ENCODE measurements around the gene CCDC33.

CCDC33 gene

GRCh38 chr15:74334127-74334526 is 98.0 kb downstream of the CCDC33 start:
- Histone ChIP-seq H3K9me2 (replicated peaks; ENCODE audit: insufficient read depth, low read length) (no peaks in the 10 kb centered on the region), H3K4me2 (ENCODE audit: low read depth, low read length) (no peak overlapping the region), H3K4me3 (ENCODE audit: low read length) (no peak overlapping the region), H3K9ac (ENCODE audit: low read length) (no peak overlapping the region), H4K20me1 (ENCODE audit: insufficient read depth, low read length) (no peaks in the 10 kb centered on the region), H3K27ac (ENCODE audit: low read length) (no peak overlapping the region), H3K36me3 (replicated peaks; ENCODE audit: insufficient read depth, low read length) (no peaks in the 10 kb centered on the region), H3K79me2 (ENCODE audit: low read length) (no peaks in the 10 kb centered on the region), H3F3A (ENCODE audit: insufficient read depth, low read length) (no peaks in the 10 kb centered on the region), H3K4me1 (ENCODE audit: low read length) (no peaks in the 10 kb centered on the region), H3K9me3 (replicated peaks; ENCODE audit: insufficient read depth, low read length) (no peaks in the 10 kb centered on the region), H3K27me3 (replicated peaks; ENCODE audit: insufficient read depth, low read length) (peaks cover 65% of the 10 kb centered on the region), H2AFZ (ENCODE audit: low read length) (no peak overlapping the region)
- TF ChIP-seq EZH2phosphoT487 (IDR thresholded peaks at IDR 0.05; ENCODE audit: low read length) (no peak), EZH2 (optimal IDR thresholded peaks at IDR 0.05; ENCODE audit: low read depth, low read length) (no peak), CTCF (IDR thresholded peaks at IDR 0.05; ENCODE audit: low read length) (no peak)
- no peak for DNase-seq

- Histone ChIP-seq H3K27me3 (replicated peaks; ENCODE audit: insufficient read depth, low read length) (peaks cover 62% of the 10 kb centered on the region), H3K27ac (ENCODE audit: low read length) (no peak overlapping the region), H3K9me2 (replicated peaks; ENCODE audit: insufficient read depth, low read length) (no peaks in the 10 kb centered on the region), H3K4me1 (ENCODE audit: low read length) (no peaks in the 10 kb centered on the region), H3K4me3 (ENCODE audit: low read length) (no peak overlapping the region), H3F3A (ENCODE audit: insufficient read depth, low read length) (no peaks in the 10 kb centered on the region), H3K9me3 (replicated peaks; ENCODE audit: insufficient read depth, low read length) (no peaks in the 10 kb centered on the region), H3K36me3 (replicated peaks; ENCODE audit: insufficient read depth, low read length) (no peaks in the 10 kb centered on the region), H3K79me2 (ENCODE audit: low read length) (no peaks in the 10 kb centered on the region), H3K4me2 (ENCODE audit: low read depth, low read length) (no peak overlapping the region), H2AFZ (ENCODE audit: low read length) (no peak overlapping the region), H3K9ac (ENCODE audit: low read length) (no peak overlapping the region), H4K20me1 (ENCODE audit: insufficient read depth, low read length) (no peaks in the 10 kb centered on the region)
- no peak for DNase-seq
- no peak for TF ChIP-seq CTCF (IDR thresholded peaks at IDR 0.05; ENCODE audit: low read length)
- no peak for TF ChIP-seq EZH2phosphoT487 (IDR thresholded peaks at IDR 0.05; ENCODE audit: low read length)
- no peak for TF ChIP-seq EZH2 (optimal IDR thresholded peaks at IDR 0.05; ENCODE audit: low read depth, low read length)
Measured at GRCh38 chr15:74335396-74335795, 99.3 kb downstream of the CCDC33 start.

GRCh38 chr15:74336061-74337005 is 100.2 kb downstream of the CCDC33 start:
- Histone ChIP-seq H3K79me2 (ENCODE audit: low read length) (no peaks in the 10 kb centered on the region), H3K9me2 (replicated peaks; ENCODE audit: insufficient read depth, low read length) (no peaks in the 10 kb centered on the region), H3F3A (ENCODE audit: insufficient read depth, low read length) (no peaks in the 10 kb centered on the region), H3K4me1 (ENCODE audit: low read length) (no peaks in the 10 kb centered on the region), H3K9me3 (replicated peaks; ENCODE audit: insufficient read depth, low read length) (no peaks in the 10 kb centered on the region), H4K20me1 (ENCODE audit: insufficient read depth, low read length) (no peaks in the 10 kb centered on the region), H2AFZ (ENCODE audit: low read length) (no peak overlapping the region), H3K27me3 (replicated peaks; ENCODE audit: insufficient read depth, low read length) (peaks cover 58% of the 10 kb centered on the region), H3K4me3 (ENCODE audit: low read length) (no peak overlapping the region), H3K9ac (ENCODE audit: low read length) (no peak overlapping the region), H3K36me3 (replicated peaks; ENCODE audit: insufficient read depth, low read length) (no peaks in the 10 kb centered on the region), H3K27ac (ENCODE audit: low read length) (no peak overlapping the region), H3K4me2 (ENCODE audit: low read depth, low read length) (no peak overlapping the region)
- TF ChIP-seq EZH2 (optimal IDR thresholded peaks at IDR 0.05; ENCODE audit: low read depth, low read length) (no peak), CTCF (IDR thresholded peaks at IDR 0.05; ENCODE audit: low read length) (no peak), EZH2phosphoT487 (IDR thresholded peaks at IDR 0.05; ENCODE audit: low read length) (no peak)
- DNase-seq = no peak
